ENCODE data around the gene C17orf107.
"Not testable (repeated sequence)": the region's sequence is repeated elsewhere in the genome, so short reads cannot be mapped to it uniquely, and the experiment has no call there.

DNA sequence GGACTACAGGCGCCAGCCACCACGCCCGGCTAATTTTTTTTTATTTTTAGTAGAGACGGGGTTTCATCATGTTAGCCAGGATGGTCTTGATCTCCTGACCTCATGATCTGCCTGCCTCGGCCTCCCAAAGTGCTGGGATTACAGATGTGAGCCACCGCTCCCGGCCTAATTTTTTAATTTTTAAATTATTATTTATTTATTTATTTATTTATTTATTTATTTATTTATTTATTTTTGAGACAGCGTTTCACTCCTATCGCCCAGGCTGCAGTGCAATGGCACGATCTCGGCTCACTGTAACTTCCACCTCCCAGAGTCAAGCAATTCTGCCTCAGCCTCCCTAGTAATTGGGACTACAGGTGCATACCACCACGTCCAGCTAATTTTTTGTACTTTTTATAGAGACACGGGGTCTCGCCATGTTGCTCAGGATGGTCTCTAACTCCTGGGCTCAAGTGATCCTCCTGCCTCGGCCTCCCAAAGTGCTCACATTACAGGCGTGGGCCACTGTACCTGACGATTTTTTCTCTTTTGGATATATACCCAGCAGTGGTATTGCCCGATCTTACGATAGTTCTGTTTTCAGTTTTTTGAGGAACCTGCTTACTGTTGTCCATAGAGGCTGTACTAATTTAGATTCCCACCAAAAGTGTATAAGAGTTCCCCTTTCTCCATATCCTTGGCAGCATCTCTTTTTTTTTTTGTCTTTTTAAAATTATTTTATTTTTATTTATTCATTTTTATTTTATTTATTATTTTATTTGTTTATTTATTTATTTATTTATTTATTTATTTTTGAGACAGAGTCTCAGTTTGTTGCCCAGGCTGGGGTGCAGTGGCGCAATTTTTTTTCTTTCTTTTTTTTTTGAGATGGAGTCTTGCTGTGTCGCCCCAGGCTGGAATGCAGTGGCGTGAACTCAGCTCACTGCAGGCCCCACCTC lies 30.0 kb upstream of the C17orf107 start:
- TF ChIP-seq CTCF (IDR thresholded peaks at IDR 0.05 in 2 of 3, conservative IDR thresholded peaks at IDR 0.05 in 1 of 3; ENCODE audit: borderline replicate concordance in 1 of 3, insufficient read depth in 1 of 3, low read depth in 2 of 3, low read length in 2 of 3); EZH2 (IDR thresholded peaks at IDR 0.05); POLR2AphosphoS5 (IDR thresholded peaks at IDR 0.05; ENCODE audit: low read depth, low read length); POLR2A (IDR thresholded peaks at IDR 0.05; ENCODE audit: borderline replicate concordance, extremely low read depth, insufficient read depth, insufficient read length); SP1 (IDR thresholded peaks at IDR 0.05; ENCODE audit: low read depth); JUND (IDR thresholded peaks at IDR 0.05); TCF7L2 (IDR thresholded peaks at IDR 0.05; ENCODE audit: borderline replicate concordance, extremely low read depth, insufficient read depth, insufficient read length); SIN3A (IDR thresholded peaks at IDR 0.05; ENCODE audit: low read depth); CEBPB (IDR thresholded peaks at IDR 0.05; ENCODE audit: low read depth); RAD21 (IDR thresholded peaks at IDR 0.05; ENCODE audit: low read depth): not testable (repeated sequence)
- TF ChIP-seq, protein P1, sequence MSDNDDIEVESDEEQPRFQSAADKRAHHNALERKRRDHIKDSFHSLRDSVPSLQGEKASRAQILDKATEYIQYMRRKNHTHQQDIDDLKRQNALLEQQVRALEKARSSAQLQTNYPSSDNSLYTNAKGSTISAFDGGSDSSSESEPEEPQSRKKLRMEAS (IDR thresholded peaks at IDR 0.05) = not testable (repeated sequence)
